Astrocyte of the cerebellum (primary cell): Measurements from ENCODE around the gene SPATA33.
"Not testable (repeated sequence)": the region's sequence is repeated elsewhere in the genome, so short reads cannot be mapped to it uniquely, and the experiment has no call there.

ENCODE experiments used
- DNase-seq: peaks from one replicate; pipeline ENCODE4 v3.0.0-alpha.2; 2011; ENCODE audit warnings: low read depth
- H3K4me3 ChIP-seq: 2 replicates; pipeline ENCODE4 v1.5.1; 2011; ENCODE audit warnings: mild to moderate bottlenecking, low read depth, low read length, moderate library complexity
- in situ Hi-C: cut with HindIII; loops from 2 replicates; pipeline ENCODE4 v1.10.0; 2017; ENCODE audit warnings: low sequenced_read_pairs
- TF ChIP-seq, protein P1 (sequence below): IDR thresholded peaks from 2 replicates; pipeline ENCODE4 v1.5.1; 2012; ENCODE audit warnings: low read length, low read depth, moderate library complexity, mild to moderate bottlenecking; ENCODE audit errors: missing control alignments

SPATA33 gene

DNA sequence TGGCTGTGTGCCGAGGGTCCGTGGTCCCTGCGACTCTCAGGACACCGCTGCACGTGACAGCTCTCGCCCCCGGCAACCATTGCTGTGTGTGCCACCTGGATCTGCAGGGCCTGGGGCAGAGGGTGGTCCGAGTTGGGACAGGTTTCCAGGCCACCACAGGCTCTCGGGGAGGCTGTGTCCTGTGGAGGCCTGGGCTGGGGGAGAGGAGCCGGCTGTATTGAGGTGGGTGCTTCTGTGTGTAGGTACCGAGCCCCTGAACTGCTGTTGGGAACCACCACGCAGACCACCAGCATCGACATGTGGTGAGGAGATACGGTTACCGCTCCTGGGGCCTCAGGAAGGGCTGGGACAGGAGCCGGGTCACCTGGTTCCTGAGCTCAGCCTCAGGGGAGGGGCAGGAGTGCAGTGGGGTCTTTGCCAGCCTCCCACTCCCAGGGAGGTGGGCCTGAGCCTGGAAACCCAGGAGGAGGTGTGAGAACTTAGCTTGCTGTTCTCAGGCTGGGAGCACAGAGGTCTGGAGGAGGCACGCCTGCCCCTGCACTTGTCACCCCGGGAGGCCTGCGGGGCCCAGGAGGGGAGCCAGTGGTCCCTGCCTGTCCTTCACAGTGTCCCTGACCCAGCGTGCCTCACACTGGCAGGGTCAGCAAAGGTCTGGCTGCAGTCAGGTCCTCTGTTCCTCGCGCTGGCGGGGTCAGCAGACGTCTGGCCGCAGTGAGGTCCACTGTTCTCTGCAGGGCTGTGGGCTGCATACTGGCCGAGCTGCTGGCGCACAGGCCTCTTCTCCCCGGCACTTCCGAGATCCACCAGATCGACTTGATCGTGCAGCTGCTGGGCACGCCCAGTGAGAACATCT, 36.5 kb downstream of the SPATA33 start:
- H3K4me3 ChIP-seq: no peak overlapping the region
- no peak for DNase-seq
- TF ChIP-seq, protein P1, sequence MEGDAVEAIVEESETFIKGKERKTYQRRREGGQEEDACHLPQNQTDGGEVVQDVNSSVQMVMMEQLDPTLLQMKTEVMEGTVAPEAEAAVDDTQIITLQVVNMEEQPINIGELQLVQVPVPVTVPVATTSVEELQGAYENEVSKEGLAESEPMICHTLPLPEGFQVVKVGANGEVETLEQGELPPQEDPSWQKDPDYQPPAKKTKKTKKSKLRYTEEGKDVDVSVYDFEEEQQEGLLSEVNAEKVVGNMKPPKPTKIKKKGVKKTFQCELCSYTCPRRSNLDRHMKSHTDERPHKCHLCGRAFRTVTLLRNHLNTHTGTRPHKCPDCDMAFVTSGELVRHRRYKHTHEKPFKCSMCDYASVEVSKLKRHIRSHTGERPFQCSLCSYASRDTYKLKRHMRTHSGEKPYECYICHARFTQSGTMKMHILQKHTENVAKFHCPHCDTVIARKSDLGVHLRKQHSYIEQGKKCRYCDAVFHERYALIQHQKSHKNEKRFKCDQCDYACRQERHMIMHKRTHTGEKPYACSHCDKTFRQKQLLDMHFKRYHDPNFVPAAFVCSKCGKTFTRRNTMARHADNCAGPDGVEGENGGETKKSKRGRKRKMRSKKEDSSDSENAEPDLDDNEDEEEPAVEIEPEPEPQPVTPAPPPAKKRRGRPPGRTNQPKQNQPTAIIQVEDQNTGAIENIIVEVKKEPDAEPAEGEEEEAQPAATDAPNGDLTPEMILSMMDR: no peak
- in situ Hi-C loops: loop anchor here (25.0 kb wide), 1 partner anchor 407 kb away; no protein-coding TSS in a partner anchor

DNA sequence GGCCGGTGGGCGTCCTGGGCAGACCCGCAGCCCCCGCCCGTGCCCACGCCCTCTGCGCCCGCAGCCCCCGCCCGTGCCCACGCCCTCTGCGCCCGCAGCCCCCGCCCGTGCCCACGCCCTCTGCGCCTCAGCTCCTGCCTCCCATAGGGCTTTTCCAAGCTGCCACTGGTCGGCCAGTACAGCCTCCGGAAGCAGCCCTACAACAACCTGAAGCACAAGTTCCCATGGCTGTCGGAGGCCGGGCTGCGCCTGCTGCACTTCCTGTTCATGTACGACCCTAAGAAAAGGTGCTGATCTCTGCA, 37.1 kb downstream of the SPATA33 start:
- in situ Hi-C loops: loop anchor here (25.0 kb wide), 1 partner anchor 407 kb away; no protein-coding TSS in a partner anchor
- not testable (repeated sequence) for DNase-seq, H3K4me3 ChIP-seq

DNA sequence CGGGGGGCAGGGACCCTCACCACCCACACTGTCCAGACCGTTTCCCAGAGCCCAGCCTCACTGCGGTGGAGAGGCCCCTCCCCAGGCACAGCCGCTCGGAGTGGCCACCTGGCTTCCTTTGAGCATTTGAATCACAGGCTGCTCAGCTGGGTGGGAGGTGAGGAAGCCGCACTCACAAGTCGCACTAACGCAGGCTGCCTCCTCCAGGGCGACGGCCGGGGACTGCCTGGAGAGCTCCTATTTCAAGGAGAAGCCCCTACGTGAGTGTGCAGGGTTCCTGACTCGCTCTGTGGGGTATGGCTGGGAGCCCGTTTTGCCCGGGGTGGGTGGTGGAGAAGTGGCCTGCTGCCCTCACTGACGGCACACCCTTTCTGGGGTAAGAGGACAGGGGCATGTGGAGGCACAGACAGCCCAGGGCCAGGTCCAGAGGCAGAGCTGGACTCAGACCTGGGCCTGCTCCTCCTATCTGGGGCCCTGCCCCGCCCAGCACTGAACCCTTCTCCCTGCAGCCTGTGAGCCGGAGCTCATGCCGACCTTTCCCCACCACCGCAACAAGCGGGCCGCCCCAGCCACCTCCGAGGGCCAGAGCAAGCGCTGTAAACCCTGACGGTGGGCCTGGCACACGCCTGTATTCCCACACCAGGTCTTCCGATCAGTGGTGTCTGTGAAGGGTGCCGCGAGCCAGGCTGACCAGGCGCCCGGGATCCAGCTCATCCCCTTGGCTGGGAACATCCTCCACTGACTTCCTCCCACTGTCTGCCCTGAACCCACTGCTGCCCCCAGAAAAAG, 37.6 kb downstream of the SPATA33 start:
- in situ Hi-C loops: loop anchor here (25.0 kb wide), 1 partner anchor 408 kb away; no protein-coding TSS in a partner anchor
- no peak for DNase-seq
- TF ChIP-seq, protein P1: no peak
- H3K4me3 ChIP-seq: no peak overlapping the region

DNA sequence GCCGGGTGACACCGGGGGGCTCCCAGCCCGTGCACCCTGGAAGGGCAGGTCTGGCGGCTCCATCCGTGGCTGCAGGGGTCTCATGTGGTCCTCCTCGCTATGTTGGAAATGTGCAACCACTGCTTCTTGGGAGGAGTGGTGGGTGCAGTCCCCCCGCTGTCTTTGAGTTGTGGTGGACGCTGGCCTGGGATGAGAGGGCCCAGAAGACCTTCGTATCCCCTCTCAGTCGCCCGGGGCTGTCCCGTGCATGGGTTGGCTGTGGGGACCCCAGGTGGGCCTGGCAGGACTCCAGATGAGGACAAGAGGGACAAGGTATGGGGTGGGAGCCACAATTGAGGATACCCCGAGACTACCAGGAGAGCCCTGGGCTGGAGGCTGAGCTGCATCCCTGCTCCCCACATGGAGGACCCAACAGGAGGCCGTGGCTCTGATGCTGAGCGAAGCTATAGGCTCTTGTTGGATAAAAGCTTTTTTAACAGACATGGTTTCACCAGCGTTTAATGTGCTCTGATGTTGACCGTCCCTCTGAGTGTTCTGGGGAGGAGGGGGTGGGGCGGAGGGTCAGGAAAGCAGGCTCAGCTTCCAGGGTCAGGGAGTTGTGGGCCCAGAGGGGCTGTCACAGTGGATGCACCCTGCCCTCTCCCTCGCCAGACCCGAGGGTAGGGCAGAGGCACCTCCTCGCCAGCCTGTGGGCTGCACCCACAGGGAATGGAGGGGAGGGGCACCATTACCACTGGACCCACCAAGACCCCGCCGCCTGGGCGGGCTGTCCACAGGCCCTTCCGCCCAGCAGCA, 38.4 kb downstream of the SPATA33 start:
- TF ChIP-seq, protein P1: no peak
- in situ Hi-C loops: loop anchor here (25.0 kb wide), 1 partner anchor 409 kb away; no protein-coding TSS in a partner anchor
- no peak for DNase-seq
- H3K4me3 ChIP-seq: no peak overlapping the region

DNA sequence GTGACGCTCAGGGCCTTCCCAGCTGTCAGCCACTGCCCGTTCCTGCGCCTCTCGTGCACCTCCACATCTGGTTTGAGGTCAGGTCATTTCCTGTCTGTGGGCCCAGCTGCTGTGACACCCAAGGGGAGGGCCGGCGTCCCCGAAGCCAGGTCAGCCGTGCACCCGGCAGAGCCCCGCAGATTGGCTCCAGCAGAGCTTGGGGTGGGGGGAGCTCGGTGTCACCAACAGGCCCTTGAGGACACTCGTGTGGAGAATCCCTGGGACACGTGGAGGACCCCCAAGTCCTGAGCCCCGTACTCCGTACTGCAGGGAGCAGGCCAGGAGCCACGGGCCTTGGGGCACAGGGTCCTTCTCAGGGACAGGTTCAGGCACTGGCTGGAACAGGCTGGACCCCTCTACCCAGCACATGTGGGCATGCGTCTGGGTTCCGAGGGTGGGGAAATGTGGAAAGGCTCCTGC, 39.1 kb downstream of the SPATA33 start:
- in situ Hi-C loops: loop anchor here (25.0 kb wide), 1 partner anchor 409 kb away; no protein-coding TSS in a partner anchor
- TF ChIP-seq, protein P1: no peak
- no peak for DNase-seq
- H3K4me3 ChIP-seq: no peak overlapping the region

DNA sequence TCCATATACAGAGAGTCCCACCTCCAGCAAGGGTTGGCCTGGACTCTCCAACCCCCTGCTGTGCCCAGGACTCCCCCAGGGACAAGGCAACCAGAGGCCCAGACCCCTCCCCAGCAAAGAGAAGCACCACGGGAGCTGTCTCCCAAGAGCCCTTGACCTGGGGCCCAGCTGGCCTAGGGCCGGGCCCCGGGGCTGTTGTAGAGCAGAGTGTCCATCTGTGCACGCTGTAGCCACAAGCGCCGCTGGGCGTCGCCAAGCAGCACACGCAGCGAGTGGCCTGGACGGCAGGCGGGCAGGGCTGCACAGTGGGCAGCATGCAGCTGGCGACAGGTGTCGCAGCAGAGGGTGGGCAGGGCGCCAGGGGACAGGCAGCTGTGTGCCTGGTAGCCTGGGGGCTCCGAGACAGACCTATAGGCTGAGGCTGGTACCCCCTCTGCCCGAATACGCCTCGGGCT, 39.6 kb downstream of the SPATA33 start:
- no peak for DNase-seq
- TF ChIP-seq, protein P1: no peak
- no peak overlapping the region for H3K4me3 ChIP-seq
- in situ Hi-C loops: loop anchor here (25.0 kb wide), 1 partner anchor 410 kb away; no protein-coding TSS in a partner anchor
